ENCODE data around the gene PRKCB.

Gene PRKCB

DNA sequence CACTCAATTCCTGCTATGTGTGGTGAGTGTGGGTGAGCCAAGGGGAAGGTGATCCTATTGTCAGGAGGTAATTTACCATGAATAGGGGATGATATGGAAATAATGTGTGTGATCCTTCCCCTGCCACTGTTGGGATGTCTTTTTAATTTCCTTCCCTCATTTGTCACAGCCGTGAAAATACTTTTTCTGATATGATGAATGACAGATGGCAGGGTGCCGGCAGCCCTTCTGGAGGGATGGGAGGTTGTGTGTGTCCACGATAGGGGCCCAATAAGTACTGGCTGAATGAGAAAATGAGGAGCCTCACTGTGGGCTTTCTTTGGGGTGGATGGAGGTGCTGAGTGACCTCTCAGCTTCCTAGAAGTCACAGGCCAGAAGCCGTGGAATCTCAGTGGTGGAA, 109.5 kb downstream of the PRKCB start:
- no peak for DNase-seq

- no peak for DNase-seq
Observed at GRCh38 chr16:23947838-23948237, 112.1 kb downstream of the PRKCB start.

DNA sequence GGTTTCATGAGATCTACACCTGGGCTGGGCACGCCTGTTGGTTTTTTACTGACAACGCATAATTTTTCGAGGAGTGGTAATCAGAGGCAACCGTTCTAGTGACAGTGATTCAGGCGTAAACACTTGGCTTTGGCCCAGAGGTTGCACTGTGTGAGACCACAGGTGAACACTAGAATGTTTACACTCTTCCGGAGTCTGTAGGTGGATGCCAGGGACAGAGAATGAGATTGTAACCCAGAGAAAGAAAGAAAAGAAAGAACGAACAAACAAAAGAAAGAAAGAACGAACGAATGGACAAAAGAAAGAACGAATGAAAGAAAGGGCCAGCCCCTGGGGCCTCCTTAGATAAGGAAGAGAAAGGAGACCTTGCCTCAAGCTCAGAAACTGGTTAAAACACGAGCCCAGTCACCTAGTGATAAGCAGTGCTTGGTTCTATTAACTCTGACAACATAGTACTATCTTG, 113.2 kb downstream of the PRKCB start:
- no peak for DNase-seq

- no peak for DNase-seq
Observed at GRCh38 chr16:23949630-23950290, 114.0 kb downstream of the PRKCB start.

DNA sequence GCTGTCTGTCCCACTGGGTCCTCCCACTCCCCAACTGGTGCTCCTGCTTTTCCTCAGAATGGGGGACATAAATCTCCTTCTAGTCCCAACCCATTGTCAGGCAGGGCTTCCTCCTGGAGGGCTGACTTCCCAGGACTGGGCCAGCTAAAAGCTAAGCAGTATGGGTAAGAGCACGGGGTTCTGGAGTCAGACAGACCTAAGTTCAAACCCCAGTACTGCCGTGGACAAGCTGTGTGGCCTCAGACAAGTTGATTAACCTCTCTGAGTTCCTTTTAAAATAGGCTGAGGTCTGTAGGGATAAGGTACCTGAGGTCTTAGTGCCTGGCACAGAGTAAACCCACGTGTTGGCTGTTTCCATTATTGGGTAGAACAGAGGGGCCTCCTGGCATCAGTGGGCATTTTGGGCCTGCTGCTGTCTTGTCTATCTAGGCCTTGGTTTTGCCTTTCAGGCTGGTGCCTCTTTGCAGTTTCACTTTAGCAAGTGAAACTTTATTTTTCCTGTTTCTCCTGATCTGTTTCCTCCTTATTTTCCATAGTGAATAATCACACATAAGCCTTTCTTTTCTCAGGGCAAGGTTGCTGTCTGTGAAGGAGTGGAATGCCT, 114.6 kb downstream of the PRKCB start:
- DNase-seq = no peak

DNA sequence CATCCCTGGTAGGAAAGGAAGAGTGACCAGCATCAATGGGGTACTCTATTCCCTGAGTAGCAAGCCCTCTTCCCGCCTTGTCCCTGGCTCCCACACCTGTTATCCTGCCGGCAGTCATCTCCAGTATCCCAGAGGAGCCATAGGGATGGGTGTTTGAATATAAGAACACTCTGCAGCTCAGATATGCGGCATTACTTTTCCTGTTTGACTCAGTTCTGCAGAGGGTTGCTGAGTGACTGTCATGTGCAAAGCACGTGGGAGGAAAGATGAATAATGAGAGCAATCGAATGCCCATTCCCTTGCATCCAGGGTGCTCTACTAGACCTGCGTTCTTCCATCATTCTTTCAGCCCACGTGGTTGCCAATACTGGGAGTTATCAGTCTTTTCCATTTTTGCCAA, 115.1 kb downstream of the PRKCB start:
- no peak for DNase-seq

DNA sequence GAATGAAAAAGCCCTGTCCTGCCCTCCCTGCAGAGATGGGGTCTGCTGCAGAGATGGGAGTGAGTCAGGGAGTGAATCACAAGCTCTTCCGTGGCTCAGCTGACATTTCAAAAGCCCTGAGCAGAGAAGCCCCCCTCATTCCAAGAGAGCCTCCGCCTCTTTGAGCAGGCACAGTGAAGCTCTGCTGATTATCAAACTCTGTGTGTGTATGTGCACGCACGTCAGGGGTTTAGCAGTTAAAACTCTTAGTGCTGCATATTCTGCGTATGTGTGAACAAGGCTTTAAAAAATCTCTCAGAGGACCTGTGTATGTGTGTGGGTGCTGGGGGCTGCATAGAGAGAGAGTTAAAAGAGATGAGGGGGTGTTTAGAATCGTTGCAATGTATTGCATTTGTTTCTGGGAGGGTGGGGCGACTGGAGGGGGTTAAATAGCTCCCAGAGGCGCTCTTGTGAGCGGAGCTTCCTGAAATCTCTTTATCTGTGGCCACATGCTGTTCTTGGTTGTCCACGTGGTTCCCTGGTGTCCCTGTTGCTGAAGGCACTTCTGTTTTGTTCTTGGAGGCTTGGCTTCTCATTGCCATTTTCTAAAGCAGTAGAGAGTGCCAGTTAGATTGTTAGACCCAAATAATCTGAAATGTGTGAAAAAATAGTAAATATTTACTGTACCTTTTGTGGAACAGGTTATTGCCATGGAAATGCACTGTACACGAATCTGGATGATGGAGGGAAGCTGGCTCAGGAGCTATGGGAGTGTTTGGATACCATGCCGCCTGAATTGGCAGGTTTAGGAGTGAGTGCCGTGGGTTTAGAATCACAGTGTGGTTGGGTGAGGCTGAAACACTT, 116.6 kb downstream of the PRKCB start:
- DNase-seq = no peak

GRCh38 chr16:23952971-23953300, 117.2 kb downstream of the PRKCB start:
- no peak for DNase-seq

- DNase-seq = no peak
Observed at GRCh38 chr16:23953476-23953875, 117.7 kb downstream of the PRKCB start.

GRCh38 chr16:23955088-23955487, 119.3 kb downstream of the PRKCB start:
- DNase-seq = no peak

GRCh38 chr16:23957287-23957686, 121.5 kb downstream of the PRKCB start:
- no peak for DNase-seq

GRCh38 chr16:23959072-23959751, 123.4 kb downstream of the PRKCB start:
- no peak for DNase-seq

DNA sequence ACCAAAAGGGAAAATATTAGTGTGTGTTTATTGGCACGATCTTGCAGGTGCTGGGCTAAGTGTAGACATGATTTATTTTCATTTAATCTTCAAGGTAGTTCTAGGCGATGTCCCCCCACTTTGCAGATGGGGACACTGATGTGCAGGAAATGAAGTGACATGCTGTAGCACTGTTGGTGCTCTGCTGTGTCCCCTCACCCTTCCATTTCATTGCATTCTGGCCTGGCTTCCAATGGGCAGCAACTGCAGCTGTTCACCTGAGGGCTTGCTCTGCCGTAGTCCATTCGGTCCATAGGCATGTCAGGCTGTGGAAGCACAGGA, 123.9 kb downstream of the PRKCB start:
- DNase-seq = no peak

- DNase-seq = no peak
Observed at GRCh38 chr16:23960081-23960885, 124.5 kb downstream of the PRKCB start.

- no peak for DNase-seq
Observed at GRCh38 chr16:23962001-23962400, 126.2 kb downstream of the PRKCB start.

DNA sequence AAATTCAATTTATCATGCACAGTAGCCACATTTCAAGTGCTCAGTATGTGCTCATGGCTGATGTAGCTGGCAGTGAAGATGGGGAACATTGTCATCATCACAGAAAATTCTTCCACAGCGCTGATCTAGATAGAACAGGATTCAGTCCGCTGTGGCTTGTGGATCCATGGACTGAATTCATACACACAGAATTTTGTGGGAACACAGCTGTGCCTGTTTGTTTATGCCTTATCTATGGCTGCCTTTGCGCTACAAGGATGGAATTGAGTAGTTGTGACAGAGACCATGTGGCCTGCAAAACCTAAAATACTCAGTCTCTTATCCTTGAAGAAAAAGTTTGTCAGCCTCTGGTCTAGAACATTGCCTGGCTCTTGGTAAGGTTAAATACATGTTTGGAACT, 128.4 kb downstream of the PRKCB start:
- no peak for DNase-seq

- no peak for DNase-seq
Observed at GRCh38 chr16:23965137-23965733, 129.5 kb downstream of the PRKCB start.

DNA sequence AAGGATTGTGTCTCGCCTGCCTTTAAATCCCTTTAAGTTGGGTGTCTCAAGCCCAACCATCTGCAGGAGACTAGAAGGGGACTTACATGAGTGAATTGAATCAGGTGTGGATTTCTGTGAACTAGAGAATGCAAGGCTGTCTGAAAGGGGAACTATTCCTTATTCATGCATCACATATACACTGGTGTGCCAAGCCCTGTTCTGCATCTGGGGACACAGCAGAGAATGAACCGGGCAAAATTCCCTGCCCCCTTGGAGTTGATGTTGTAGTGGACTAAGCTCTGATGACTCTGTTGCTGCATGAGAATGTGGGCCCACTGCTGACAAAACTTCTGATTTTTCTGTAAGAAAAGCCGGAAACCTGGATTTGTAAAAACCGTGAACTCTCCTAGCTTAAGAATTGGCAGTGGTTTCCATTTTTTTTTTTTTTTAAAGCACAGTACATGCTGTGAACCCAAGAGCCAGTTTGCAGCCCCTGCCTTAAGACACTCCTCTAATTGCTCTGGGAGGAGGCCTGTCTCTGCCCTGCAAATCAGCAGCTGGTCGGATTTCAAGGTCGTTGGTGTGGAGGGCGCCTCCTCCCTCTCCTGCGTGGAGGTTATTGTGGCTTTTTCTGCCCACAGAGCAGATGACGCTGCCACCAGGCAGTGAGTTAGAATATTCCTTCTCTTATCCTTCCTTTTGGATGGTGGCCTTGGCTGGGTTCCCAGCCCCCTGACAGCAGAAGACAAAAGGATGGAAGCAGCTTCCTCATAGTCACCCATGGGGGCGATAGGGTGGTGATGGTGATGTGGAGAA, 131.0 kb downstream of the PRKCB start:
- DNase-seq = no peak

DNA sequence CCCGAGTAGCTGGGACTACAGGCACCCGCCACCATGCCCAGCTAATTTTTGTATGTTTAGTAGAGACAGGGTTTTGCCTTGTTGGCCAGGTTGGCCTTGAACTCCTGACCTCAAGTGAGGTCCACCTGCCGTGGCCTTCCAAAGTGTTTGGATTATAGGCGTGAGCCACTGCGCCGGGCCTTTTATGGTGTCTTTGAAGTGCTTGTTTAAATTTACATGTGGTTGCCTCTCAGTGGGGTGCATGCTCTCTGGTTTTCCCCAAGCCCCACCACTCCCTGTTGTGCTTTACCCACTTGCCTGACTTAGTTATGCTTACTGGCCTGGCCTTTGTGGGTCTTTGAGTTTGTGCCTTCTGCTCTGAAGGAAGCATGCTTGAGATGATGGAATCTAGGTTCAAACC, 132.0 kb downstream of the PRKCB start:
- DNase-seq = no peak

DNA sequence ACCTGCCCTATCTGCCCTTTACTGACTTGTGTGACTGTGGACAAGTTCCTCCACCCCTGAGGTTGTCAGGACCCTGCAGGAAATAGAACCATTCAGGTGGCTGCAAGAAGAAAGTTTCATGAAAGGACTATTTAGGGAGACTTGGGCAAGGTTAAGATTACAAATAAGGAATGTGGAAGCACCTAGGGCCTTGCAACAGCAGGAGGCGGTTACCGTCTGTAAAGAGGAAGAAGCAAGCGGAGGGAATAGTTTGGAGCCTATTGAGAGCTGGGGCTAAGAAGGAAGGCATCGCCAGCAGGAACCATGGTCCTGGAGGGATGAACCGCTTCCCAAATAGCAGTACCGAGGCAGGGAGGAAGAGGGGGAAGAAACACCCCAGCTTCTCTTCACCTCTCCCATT, 132.4 kb downstream of the PRKCB start:
- DNase-seq = no peak

- DNase-seq = no peak
Observed at GRCh38 chr16:23969468-23970297, 133.9 kb downstream of the PRKCB start.
